HepG2 (cell line): Measurements from ENCODE around the gene TAS2R39. TPM values are rescaled to one million over a fixed set of nuclear protein-coding genes. Genes with fewer than 3 reads are reported as not detected.
"Not testable (repeated sequence)": the region's sequence is repeated elsewhere in the genome, so short reads cannot be mapped to it uniquely, and the experiment has no call there.

Experiments
- ATAC-seq: fragments of 200-7000 bp; cut with Tn5 transposase; 3 replicates; pipeline ENCODE4 v1.9.1; 2020; ENCODE audit warnings: mild to moderate bottlenecking, moderate library complexity
- BruUV-seq: library from RNA; stranded (reverse); fragments of 400-500 nt; replicated peaks from 2 replicates; lab custom pipeline; 2021; lab: Mats Ljungman, UMichigan
- CTCF ChIA-PET: fragments of 300-600 bp; formaldehyde crosslinking; extraction: SDS; loops from one replicate; lab custom pipeline; 2021; ENCODE audit warnings: low total read pairs, inconsistent platforms, low intra/inter-chr PET ratio; lab: Yijun Ruan, JAX
- POLR2A ChIA-PET: fragments of 350-600 bp; sonication (Branson Sonifier 250); formaldehyde crosslinking; loops from one replicate; lab custom pipeline; 2020; ENCODE audit warnings: antibody characterized with exemption, inconsistent platforms; lab: Yijun Ruan, JAX
- DNase-seq: peaks from one replicate; pipeline ENCODE4 v3.0.0-alpha.2; 2015; ENCODE audit warnings: low spot score
- FAIRE-seq: peaks from 3 replicates; lab custom pipeline; 2011; peaks lifted over from hg19 to GRCh38; lab: Jason Lieb, UNC
- H2AFZ ChIP-seq: one replicate; pipeline ENCODE4 v1.6.1; 2011; ENCODE audit warnings: low read length, inconsistent platforms
- H3K27ac ChIP-seq: fragments of 300-600 bp; 3 replicates; pipeline ENCODE4 v1.8.0; 2011; ENCODE audit warnings: mixed run types, mild to moderate bottlenecking, mixed read lengths, low read length, inconsistent platforms; ENCODE audit not compliant: insufficient read depth; ENCODE audit errors: extremely low read length
- H3K27me3 ChIP-seq, 2 experiments: fragments of 200-600 bp in 1 of 2; 2 replicates in 1 of 2; 3 replicates in 1 of 2; pipeline versions ENCODE4 v1.6.0 to v1.8.0; 2011; ENCODE audit warnings: low read length in 2 of 2, mild to moderate bottlenecking in 2 of 2, moderate library complexity in 2 of 2, inconsistent platforms in 1 of 2; ENCODE audit not compliant: insufficient read depth in 2 of 2, control insufficient read depth in 1 of 2
- H3K36me3 ChIP-seq, 2 experiments: fragments of 200-600 bp in 1 of 2; replicated peaks in 1 of 2; 2 replicates in 1 of 2; 3 replicates in 1 of 2; pipeline versions ENCODE4 v1.5.1 to v1.8.0; 2011; ENCODE audit warnings: low read length in 2 of 2, inconsistent platforms in 1 of 2; ENCODE audit not compliant: insufficient read depth in 2 of 2, control insufficient read depth in 1 of 2
- H3K4me1 ChIP-seq: 2 replicates; pipeline ENCODE4 v1.5.1; 2012; ENCODE audit warnings: low read length, inconsistent platforms; ENCODE audit not compliant: insufficient read depth
- H3K4me2 ChIP-seq: 2 replicates; pipeline ENCODE4 v1.6.0; 2011; ENCODE audit warnings: low read depth, low read length, inconsistent platforms
- H3K4me3 ChIP-seq, 3 experiments: fragments of 200-600 bp in 1 of 3; sonication (generic), shearing (Covaris generic) in 1 of 3; replicated peaks in 1 of 3; 2 replicates each; pipeline ENCODE4 v1.5.1; 2011 to 2016; ENCODE audit warnings: low read length in 3 of 3, inconsistent platforms in 2 of 3, low read depth in 2 of 3, mild to moderate bottlenecking in 2 of 3, control low read depth in 1 of 3, mixed read lengths in 1 of 3; ENCODE audit not compliant: insufficient read depth in 1 of 3
- H3K79me2 ChIP-seq: one replicate; pipeline ENCODE4 v1.6.1; 2011; ENCODE audit warnings: low read length, inconsistent platforms; ENCODE audit not compliant: insufficient read depth
- H3K9ac ChIP-seq: 2 replicates; pipeline ENCODE4 v1.6.0; 2011; ENCODE audit warnings: mild to moderate bottlenecking, low read depth, low read length, inconsistent platforms; ENCODE audit not compliant: insufficient read depth
- H3K9me3 ChIP-seq: 2 replicates; pipeline ENCODE4 v1.5.1; 2012; ENCODE audit warnings: mild to moderate bottlenecking, low read length
- H4K20me1 ChIP-seq: 2 replicates; pipeline ENCODE4 v1.6.0; 2011; ENCODE audit warnings: inconsistent platforms, mild to moderate bottlenecking, low read length, moderate library complexity; ENCODE audit not compliant: insufficient read depth
- CAMTA2 ChIP-seq: sonication (generic); formaldehyde crosslinking; IDR thresholded peaks from 2 replicates; pipeline ENCODE4 v1.4.0; 2020; ENCODE audit warnings: mild to moderate bottlenecking, missing genetic modification reagents, borderline replicate concordance
- FOXJ3 ChIP-seq: sonication (generic); formaldehyde crosslinking; IDR thresholded peaks from 2 replicates; pipeline ENCODE4 v1.4.0; 2020; ENCODE audit warnings: missing genetic modification reagents, mild to moderate bottlenecking, borderline replicate concordance
- HOXA3 ChIP-seq: sonication (generic); formaldehyde crosslinking; IDR thresholded peaks from 2 replicates; pipeline ENCODE4 v1.5.0; 2020; ENCODE audit warnings: missing genetic modification reagents
- MBD4 ChIP-seq: IDR thresholded peaks from 2 replicates; pipeline ENCODE4 v1.6.1; 2012; ENCODE audit warnings: low read length, inconsistent platforms, borderline replicate concordance
- SOX13 ChIP-seq, 3 experiments: fragments of 450-650 bp in 1 of 3; sonication (generic) in 1 of 3; formaldehyde crosslinking in 1 of 3; IDR thresholded peaks in 2 of 3; conservative IDR thresholded peaks in 1 of 3; 2 replicates each; pipeline versions ENCODE4 v1.5.0 to v1.6.1; 2016 to 2020; ENCODE audit warnings: antibody characterized with exemption in 1 of 3, mild to moderate bottlenecking in 1 of 3, missing compliant biosample characterization in 1 of 3, missing genetic modification reagents in 1 of 3, moderate library complexity in 1 of 3
- ZFAT ChIP-seq: sonication (generic); formaldehyde crosslinking; conservative IDR thresholded peaks from 2 replicates; pipeline ENCODE4 v1.8.1; 2023; ENCODE audit warnings: missing genetic modification reagents, inconsistent platforms
- ZFX ChIP-seq: sonication (generic); formaldehyde crosslinking; IDR thresholded peaks from 2 replicates; pipeline ENCODE4 v1.4.0; 2020; ENCODE audit warnings: mild to moderate bottlenecking, low read depth, missing genetic modification reagents, moderate library complexity
- ZNF674 ChIP-seq: sonication (generic); formaldehyde crosslinking; IDR thresholded peaks from 2 replicates; pipeline ENCODE4 v1.5.0; 2020; ENCODE audit warnings: low read depth, mild to moderate bottlenecking, missing genetic modification reagents
- WGBS: methylation state at CpG from one replicate; pipeline ENCODE4 v1.1.6; 2017; ENCODE audit warnings: low lambda C conversion rate; 5-methylcytosine and 5-hydroxymethylcytosine counted together
- in situ Hi-C: cut with HindIII; loops from 2 replicates; pipeline ENCODE4 v1.10.0; 2017; ENCODE audit warnings: low pct_unique_long_range_greater_than_20kb; ENCODE audit not compliant: extremely low pct_ligation_motif_present
- intact Hi-C: fragments of 100-400 bp; cut with micrococcal nuclease; formaldehyde crosslinking; loops from one replicate; pipeline ENCODE4 v1.10.0; 2022; ENCODE audit not compliant: unreplicated experiment
- polyA plus RNA-seq, 8 experiments: library from polyadenylated mRNA; depleted of rRNA in 3 of 8; stranded (reverse) in 7 of 8; unstranded in 1 of 8; fragments of >200 nt; fragmentation: Illumina TruSeq in 4 of 8; extraction: Trizol in 4 of 8; gene quantifications; 2 replicates each; pipeline versions ENCODE4 v1.2.1 to v1.2.3, GENCODE V29; 2011 to 2016; ENCODE audit warnings: low read depth in 4 of 8, missing spikeins in 1 of 8, mixed read lengths in 1 of 8; ENCODE audit not compliant: insufficient read depth in 1 of 8
- total RNA-seq, 5 experiments: library from RNA; depleted of rRNA; stranded (reverse); fragments of >200 nt; fragmentation: Illumina TruSeq; extraction: Trizol; gene quantifications; 2 replicates each; pipeline ENCODE4 v1.2.3, GENCODE V29; 2016; ENCODE audit warnings: low read depth in 1 of 5
- TF ChIP-seq, protein P1 (sequence below): IDR thresholded peaks from 2 replicates; pipeline ENCODE4 v1.6.1; 2016; ENCODE audit warnings: low read depth
- TF ChIP-seq, protein P2 (sequence below): sonication (generic); formaldehyde crosslinking; IDR thresholded peaks from 2 replicates; pipeline ENCODE4 v1.5.0; 2020; ENCODE audit warnings: mild to moderate bottlenecking, missing genetic modification reagents, moderate library complexity

TAS2R39 gene
- total and polyA plus RNA-seq, 2 of the 13 experiments (the other 11 are each of a cell fraction or from before 2014, with no cell fraction given): not detected

DNA sequence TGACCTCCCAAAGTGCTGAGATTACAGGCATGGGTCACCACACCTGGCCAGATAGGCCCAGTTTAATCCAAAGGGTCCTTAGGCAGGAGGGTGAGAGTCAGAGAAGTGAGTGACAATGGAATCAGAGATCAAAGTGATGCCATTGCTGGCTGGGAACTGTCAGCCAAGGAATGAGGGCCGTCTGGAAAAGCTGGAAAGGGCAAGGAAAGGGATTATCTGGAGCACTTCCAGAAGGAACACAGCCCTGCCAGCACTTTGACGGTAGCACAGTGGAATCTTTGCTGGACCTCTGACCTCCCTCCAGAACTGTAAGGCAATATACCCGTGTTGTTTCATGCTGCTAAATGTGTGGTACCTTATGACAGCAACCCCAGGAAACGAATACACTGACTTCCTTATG is 27.3 kb downstream of the TAS2R39 start (continued):
- TF ChIP-seq MBD4: no peak
- no peak for TF ChIP-seq CAMTA2 (CRISPR knock-in tag)
- TF ChIP-seq HOXA3 (CRISPR knock-in tag): no peak

DNA sequence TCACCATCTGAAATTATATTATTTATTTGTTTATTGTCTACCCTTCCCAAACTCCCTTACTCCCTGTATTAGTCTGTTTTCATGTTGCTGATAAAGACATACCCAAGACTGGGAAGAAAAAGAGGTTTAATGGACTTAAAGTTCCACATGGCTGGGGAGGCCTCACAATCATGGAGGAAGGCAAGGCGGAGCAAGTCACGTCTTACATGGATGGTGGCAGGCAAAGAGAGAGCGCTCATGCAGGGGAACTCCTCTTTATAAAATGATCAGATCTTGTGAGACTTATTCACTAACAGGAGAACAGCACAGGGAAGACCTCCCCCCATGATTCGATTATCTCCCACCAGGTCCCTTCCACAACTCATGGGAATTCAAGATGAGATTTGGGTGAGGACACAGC is 30.3 kb downstream of the TAS2R39 start:
- ATAC-seq, H3K9ac ChIP-seq, H3K4me2 ChIP-seq, H3K27ac ChIP-seq, H2AFZ ChIP-seq, H3K27me3 ChIP-seq, H3K4me3 ChIP-seq, H3K36me3 ChIP-seq, intact Hi-C loops, H3K9me3 ChIP-seq, H4K20me1 ChIP-seq, BruUV-seq, FAIRE-seq, DNase-seq, POLR2A ChIA-PET, H3K4me1 ChIP-seq, H3K79me2 ChIP-seq: not testable (repeated sequence)
- WGBS: 17% methylated on average over 4 of the region's 4 CpGs
- in situ Hi-C loops: loop anchor here (5.0 to 10.0 kb wide), 2 partner anchors 206 to 339 kb away; no protein-coding TSS in a partner anchor
- CTCF ChIA-PET: interaction anchor here (5.3 kb wide), 1 partner anchor 204 kb away, joined by 178 read pairs; no protein-coding TSS in a partner anchor

DNA sequence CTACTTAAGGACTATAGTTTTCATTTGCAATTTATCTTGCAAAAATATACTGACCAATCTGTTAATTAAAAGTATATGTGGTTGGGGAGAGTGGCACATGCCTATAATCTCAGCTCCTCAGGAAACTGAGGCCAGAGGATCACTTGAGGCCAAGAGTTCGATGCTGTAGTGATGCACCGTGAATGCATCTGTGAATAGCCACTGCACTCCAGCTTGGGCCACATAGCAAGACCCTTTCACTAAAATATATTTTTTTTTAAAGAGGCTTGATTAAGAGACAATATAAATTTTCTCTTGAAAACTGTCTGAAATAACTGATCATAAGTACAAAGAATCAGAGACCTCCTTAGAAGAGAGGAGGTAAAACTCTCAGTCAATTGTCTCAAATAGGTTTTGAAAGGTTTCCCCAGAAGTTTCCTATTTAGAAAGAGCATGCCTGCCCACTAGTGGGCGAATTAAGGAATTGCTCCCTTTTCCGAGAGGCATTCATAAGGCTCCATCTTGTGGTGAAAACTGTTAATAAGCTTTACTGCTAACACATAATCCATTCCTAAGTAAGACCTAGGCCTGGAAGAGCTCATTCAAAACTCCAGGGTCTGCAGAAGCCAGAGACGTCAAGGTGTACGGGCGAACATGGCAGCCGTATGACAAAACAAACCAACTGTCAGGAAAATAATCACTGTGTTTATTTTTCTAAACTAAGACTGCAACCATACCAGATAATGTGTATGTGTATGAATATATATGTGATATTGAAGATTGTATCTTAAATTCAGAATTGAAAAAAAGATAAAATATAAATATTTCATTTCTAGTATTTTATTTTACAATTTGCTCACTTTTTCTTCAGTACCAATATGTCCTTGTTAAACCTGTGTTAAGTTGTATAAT is 31.8 kb downstream of the TAS2R39 start:
- 11% methylated on average over 8 of the region's 8 CpGs for WGBS
- peak; percentile 80 for DNase-seq
- CTCF ChIA-PET: interaction anchor here (0.6 to 5.3 kb wide), 7 partner anchors 84 to 361 kb away, joined by 3 to 178 read pairs (median 4); no protein-coding TSS in a partner anchor
- peak; percentile 97 for FAIRE-seq
- no peaks in the 10 kb centered on the region for H4K20me1 ChIP-seq
- no TSS peak for BruUV-seq
- H3K36me3 ChIP-seq: no peaks in the 10 kb centered on the region
- in situ Hi-C loops: loop anchor here (5.0 to 10.0 kb wide), 2 partner anchors 208 to 340 kb away; no protein-coding TSS in a partner anchor
- H3K4me2 ChIP-seq: no peak overlapping the region
- no peaks in the 10 kb centered on the region for H3K4me1 ChIP-seq
- intact Hi-C loops: loop anchor here (1.0 to 2.0 kb wide), 3 partner anchors 207 to 358 kb away; no protein-coding TSS in a partner anchor
- H3K9ac ChIP-seq: no peak overlapping the region
- no peaks in the 10 kb centered on the region for H3K9me3 ChIP-seq
- H2AFZ ChIP-seq: no peak overlapping the region
- POLR2A ChIA-PET: interaction anchor here (0.7 kb wide), 1 partner anchor 48 kb away, joined by 3 read pairs; the partner anchor contains the start of gene GSTK1
- no peak overlapping the region for H3K27ac ChIP-seq
- no peak overlapping the region for H3K4me3 ChIP-seq
- H3K27me3 ChIP-seq: 0 out of 5 replicates have a peak, but pooled peaks cover 0 to 3% of the 10 kb centered on the region in 2 experiments
- ATAC-seq: peak; percentile 91
- no peaks in the 10 kb centered on the region for H3K79me2 ChIP-seq
- TF ChIP-seq FOXJ3 (CRISPR knock-in tag) (no peak), ZFAT (no peak), SOX13 (IDR thresholded peaks at IDR 0.05) (no peak), SOX13 (CRISPR knock-in tag; conservative IDR thresholded peaks at IDR 0.05 in 1 of 2, IDR thresholded peaks at IDR 0.05 in 1 of 2) (0 out of 4 replicates have a peak, but pooled peaks of 1 of the 2 experiments have one; percentile 10), ZNF674 (CRISPR knock-in tag) (no peak), ZFX (CRISPR knock-in tag) (no peak)
- TF ChIP-seq, protein P1, sequence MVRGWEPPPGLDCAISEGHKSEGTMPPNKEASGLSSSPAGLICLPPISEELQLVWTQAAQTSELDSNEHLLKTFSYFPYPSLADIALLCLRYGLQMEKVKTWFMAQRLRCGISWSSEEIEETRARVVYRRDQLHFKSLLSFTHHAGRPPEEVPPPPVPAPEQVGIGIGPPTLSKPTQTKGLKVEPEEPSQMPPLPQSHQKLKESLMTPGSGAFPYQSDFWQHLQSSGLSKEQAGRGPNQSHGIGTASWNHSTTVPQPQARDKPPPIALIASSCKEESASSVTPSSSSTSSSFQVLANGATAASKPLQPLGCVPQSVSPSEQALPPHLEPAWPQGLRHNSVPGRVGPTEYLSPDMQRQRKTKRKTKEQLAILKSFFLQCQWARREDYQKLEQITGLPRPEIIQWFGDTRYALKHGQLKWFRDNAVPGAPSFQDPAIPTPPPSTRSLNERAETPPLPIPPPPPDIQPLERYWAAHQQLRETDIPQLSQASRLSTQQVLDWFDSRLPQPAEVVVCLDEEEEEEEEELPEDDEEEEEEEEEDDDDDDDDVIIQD (CRISPR knock-in tag): 0 out of 2 replicates have a peak, but pooled peaks have one; percentile 27
- TF ChIP-seq, protein P2, sequence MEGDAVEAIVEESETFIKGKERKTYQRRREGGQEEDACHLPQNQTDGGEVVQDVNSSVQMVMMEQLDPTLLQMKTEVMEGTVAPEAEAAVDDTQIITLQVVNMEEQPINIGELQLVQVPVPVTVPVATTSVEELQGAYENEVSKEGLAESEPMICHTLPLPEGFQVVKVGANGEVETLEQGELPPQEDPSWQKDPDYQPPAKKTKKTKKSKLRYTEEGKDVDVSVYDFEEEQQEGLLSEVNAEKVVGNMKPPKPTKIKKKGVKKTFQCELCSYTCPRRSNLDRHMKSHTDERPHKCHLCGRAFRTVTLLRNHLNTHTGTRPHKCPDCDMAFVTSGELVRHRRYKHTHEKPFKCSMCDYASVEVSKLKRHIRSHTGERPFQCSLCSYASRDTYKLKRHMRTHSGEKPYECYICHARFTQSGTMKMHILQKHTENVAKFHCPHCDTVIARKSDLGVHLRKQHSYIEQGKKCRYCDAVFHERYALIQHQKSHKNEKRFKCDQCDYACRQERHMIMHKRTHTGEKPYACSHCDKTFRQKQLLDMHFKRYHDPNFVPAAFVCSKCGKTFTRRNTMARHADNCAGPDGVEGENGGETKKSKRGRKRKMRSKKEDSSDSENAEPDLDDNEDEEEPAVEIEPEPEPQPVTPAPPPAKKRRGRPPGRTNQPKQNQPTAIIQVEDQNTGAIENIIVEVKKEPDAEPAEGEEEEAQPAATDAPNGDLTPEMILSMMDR: peak; percentile 95
